GM21619 (cell line): ENCODE measurements around the gene PARP4.
"Not testable (repeated sequence)": the region's sequence is repeated elsewhere in the genome, so short reads cannot be mapped to it uniquely, and the experiment has no call there.

ENCODE experiments used
- ATAC-seq: cut with Tn5 transposase; IDR thresholded peaks from one replicate; pipeline ENCODE4 v1.9.1; 2021; ENCODE audit not compliant: unreplicated experiment

The PARP4 gene

GRCh38 chr13:24454056-24454455 lies 58.5 kb downstream of the PARP4 start:
- ATAC-seq, result no peak

- ATAC-seq, result no peak
These were observed 60.5 kb downstream of the PARP4 start for GRCh38 chr13:24452044-24452443.

GRCh38 chr13:24450530-24450929 lies 62.0 kb downstream of the PARP4 start:
- no peak for ATAC-seq

GRCh38 chr13:24444851-24445250 lies 67.7 kb downstream of the PARP4 start:
- ATAC-seq, result not testable (repeated sequence)

GRCh38 chr13:24443366-24443765 lies 69.2 kb downstream of the PARP4 start:
- no peak for ATAC-seq

- not testable (repeated sequence) for ATAC-seq
These were observed 86.5 kb downstream of the PARP4 start for GRCh38 chr13:24426045-24426444.

GRCh38 chr13:24419668-24420067 lies 92.9 kb downstream of the PARP4 start:
- not testable (repeated sequence) for ATAC-seq

GRCh38 chr13:24407844-24408243 lies 104.7 kb downstream of the PARP4 start:
- no peak for ATAC-seq

GRCh38 chr13:24406524-24406923 lies 106.1 kb downstream of the PARP4 start:
- no peak for ATAC-seq

GRCh38 chr13:24396821-24397220 lies 115.8 kb downstream of the PARP4 start:
- ATAC-seq, result no peak

GRCh38 chr13:24392972-24393371 lies 119.6 kb downstream of the PARP4 start:
- ATAC-seq, result no peak

GRCh38 chr13:24391771-24392683 lies 120.6 kb downstream of the PARP4 start:
- ATAC-seq, result not testable (repeated sequence)

- not testable (repeated sequence) for ATAC-seq
These were observed 121.8 kb downstream of the PARP4 start for GRCh38 chr13:24390795-24391194.

- ATAC-seq, result no peak
These were observed 123.1 kb downstream of the PARP4 start for GRCh38 chr13:24389506-24389905.

- not testable (repeated sequence) for ATAC-seq
These were observed 123.8 kb downstream of the PARP4 start for GRCh38 chr13:24388743-24389142.

- ATAC-seq, result no peak
These were observed 125.5 kb downstream of the PARP4 start for GRCh38 chr13:24386816-24387708.

GRCh38 chr13:24385902-24386301 lies 126.7 kb downstream of the PARP4 start:
- no peak for ATAC-seq

- not testable (repeated sequence) for ATAC-seq
These were observed 127.6 kb downstream of the PARP4 start for GRCh38 chr13:24384946-24385345.

- ATAC-seq, result not testable (repeated sequence)
These were observed 128.5 kb downstream of the PARP4 start for GRCh38 chr13:24384091-24384490.

- ATAC-seq, result no peak
These were observed 130.9 kb downstream of the PARP4 start for GRCh38 chr13:24381541-24382265.

- not testable (repeated sequence) for ATAC-seq
These were observed 131.7 kb downstream of the PARP4 start for GRCh38 chr13:24380881-24381280.
